Fibroblast of the aortic adventitia (primary cell): ENCODE measurements around the gene AHNAK2. TPM values are rescaled to one million over a fixed set of nuclear protein-coding genes. Genes with fewer than 3 reads are reported as not detected.

Source experiments
- DNase-seq: peaks from one replicate; pipeline ENCODE4 v3.0.0-alpha.2; 2010; ENCODE audit warnings: low read depth
- H3K4me3 ChIP-seq: 2 replicates; pipeline ENCODE4 v1.5.1; 2011; ENCODE audit warnings: low read depth, mild to moderate bottlenecking, control low read depth, low read length, moderate library complexity
- CTCF ChIP-seq: IDR thresholded peaks from 2 replicates; pipeline ENCODE4 v1.5.1; 2011; ENCODE audit warnings: mild to moderate bottlenecking, low read length, control low read depth, inconsistent platforms; ENCODE audit not compliant: insufficient read depth
- total RNA-seq: library from RNA; depleted of rRNA; stranded (reverse); fragments of >200 nt; gene quantifications from 2 replicates; pipeline ENCODE4 v1.2.3, GENCODE V29; 2012; ENCODE audit warnings: low replicate concordance

AHNAK2 gene
- total RNA-seq, 1 donor: 164 TPM

- no peak for TF ChIP-seq CTCF
- H3K4me3 ChIP-seq: no peak overlapping the region
- DNase-seq: no peak
Observed at GRCh38 chr14:105011312-105011990, 33.3 kb upstream of the AHNAK2 start.

- no peak for TF ChIP-seq CTCF
- DNase-seq: no peak
- no peak overlapping the region for H3K4me3 ChIP-seq
Observed at GRCh38 chr14:105010891-105011291, 32.7 kb upstream of the AHNAK2 start.

GRCh38 chr14:105010106-105010505, 31.9 kb upstream of the AHNAK2 start:
- TF ChIP-seq CTCF: no peak
- no peak overlapping the region for H3K4me3 ChIP-seq
- DNase-seq: no peak

- no peak for DNase-seq
- no peak overlapping the region for H3K4me3 ChIP-seq
- TF ChIP-seq CTCF: no peak
Observed at GRCh38 chr14:105007593-105008264, 29.6 kb upstream of the AHNAK2 start.

GRCh38 chr14:105006831-105007592, 28.8 kb upstream of the AHNAK2 start:
- no peak for DNase-seq
- TF ChIP-seq CTCF: no peak
- no peak overlapping the region for H3K4me3 ChIP-seq

- TF ChIP-seq CTCF: no peak
- no peak for DNase-seq
- H3K4me3 ChIP-seq: no peak overlapping the region
Observed at GRCh38 chr14:105005929-105006830, 28.0 kb upstream of the AHNAK2 start.
